ENCODE results near the gene ANLN.

- TF ChIP-seq CTCF (IDR thresholded peaks at IDR 0.05) (no peak), POLR2A (IDR thresholded peaks at IDR 0.05) (no peak)
These were observed 15.2 kb downstream of the ANLN start for GRCh38 chr7:36404639-36405408.
